Activated CD4-positive, alpha-beta T cell treated with anti-CD3 and anti-CD28 coated beads, Interleukin-2, amount 10 ng/mL, durations not matched to agents 7 days and 5 days (primary cell): ENCODE measurements around the gene IL16. TPM values are rescaled to one million over a fixed set of nuclear protein-coding genes. Genes with fewer than 3 reads are reported as not detected.

Experiments used
- CTCF ChIA-PET: fragments of 350-600 bp; sonication (Branson Sonifier 250); formaldehyde crosslinking; loops from one replicate; lab custom pipeline; 2021; ENCODE audit warnings: antibody characterized with exemption; lab: Charles Lee
- POLR2A ChIA-PET: fragments of 350-600 bp; sonication (Branson Sonifier 250); formaldehyde crosslinking; loops from one replicate; lab custom pipeline; 2021; ENCODE audit warnings: antibody characterized with exemption; lab: Charles Lee
- DNase-seq: peaks from one replicate; pipeline ENCODE4 v3.0.0-alpha.2; 2020
- H3K27ac Mint-ChIP-seq: one replicate; pipeline ENCODE4 v1.8.0; 2021; ENCODE audit warnings: mild to moderate bottlenecking, moderate library complexity, mixed read lengths
- H3K27me3 Mint-ChIP-seq: one replicate; pipeline ENCODE4 v1.8.0; 2021; ENCODE audit warnings: mixed read lengths
- H3K36me3 Mint-ChIP-seq: one replicate; pipeline ENCODE4 v1.8.0; 2021; ENCODE audit warnings: low read depth, mixed read lengths
- H3K4me1 Mint-ChIP-seq: one replicate; pipeline ENCODE4 v1.8.0; 2021; ENCODE audit warnings: mixed read lengths
- H3K4me3 Mint-ChIP-seq: one replicate; pipeline ENCODE4 v1.8.0; 2021; ENCODE audit warnings: mild to moderate bottlenecking, moderate library complexity, mixed read lengths
- H3K9me3 Mint-ChIP-seq: one replicate; pipeline ENCODE4 v1.8.0; 2021; ENCODE audit warnings: mixed read lengths
- total RNA-seq, 2 experiments: library from RNA; stranded (reverse); gene quantifications; one replicate each; pipeline ENCODE4 v1.2.3, GENCODE V29; 2021

Gene IL16
- total RNA-seq, 2 experiments from 2014 or later, result 239 to 242 TPM

DNA sequence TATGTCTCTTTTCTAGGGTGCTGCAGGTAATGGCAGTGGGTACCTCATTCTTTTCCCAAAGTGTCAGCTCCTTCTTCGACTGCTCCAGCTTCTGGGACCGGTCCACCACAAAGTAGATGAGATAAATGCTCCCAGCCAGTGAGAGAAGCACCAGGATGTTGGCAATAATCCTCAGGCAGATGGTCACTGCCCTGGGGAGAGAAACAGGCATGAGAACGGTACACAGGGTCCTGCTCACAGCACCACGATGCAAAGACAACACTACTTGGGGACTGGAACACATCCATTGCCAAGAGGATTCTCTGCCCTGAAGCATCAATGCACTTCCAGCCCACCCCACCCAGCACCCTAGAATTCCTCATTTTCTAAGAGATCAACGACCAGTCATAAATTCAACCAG is 155.0 kb downstream of the IL16 start:
- H3K9me3 Mint-ChIP-seq, result no peaks in the 10 kb centered on the region
- DNase-seq, result no peak
- H3K36me3 Mint-ChIP-seq, result no peaks in the 10 kb centered on the region
- no peaks in the 10 kb centered on the region for H3K4me1 Mint-ChIP-seq
- H3K27ac Mint-ChIP-seq, result no peak overlapping the region
- H3K27me3 Mint-ChIP-seq, result no peaks in the 10 kb centered on the region
- no peak overlapping the region for H3K4me3 Mint-ChIP-seq
- POLR2A ChIA-PET, result no interaction called here
- CTCF ChIA-PET, result no interaction called here

DNA sequence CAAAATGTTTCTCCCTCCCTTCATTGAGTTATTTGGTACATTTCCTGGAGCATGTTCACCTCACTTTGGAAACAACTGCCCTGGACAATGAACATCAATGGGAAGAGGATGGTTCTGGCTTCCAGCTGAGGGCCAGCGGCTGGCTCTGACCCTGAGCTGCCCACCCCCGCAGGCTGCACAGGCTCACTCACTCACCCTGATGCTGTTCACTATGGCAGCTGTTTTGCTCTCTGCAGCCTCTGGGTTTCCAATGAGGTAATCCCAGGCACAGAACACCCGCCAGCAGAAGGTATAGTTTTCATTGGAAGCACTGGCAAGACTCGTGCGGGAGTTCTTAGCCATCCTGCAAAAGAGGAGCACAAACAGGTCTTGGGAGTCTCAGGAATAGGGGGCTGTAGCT is 159.6 kb downstream of the IL16 start:
- POLR2A ChIA-PET, result no interaction called here
- Mint-ChIP-seq H3K27me3 (peaks cover 2% of the 10 kb centered on the region), H3K36me3 (no peaks in the 10 kb centered on the region), H3K9me3 (no peaks in the 10 kb centered on the region), H3K4me1 (no peaks in the 10 kb centered on the region), H3K27ac (no peak overlapping the region), H3K4me3 (no peak overlapping the region)
- DNase-seq, result no peak
- CTCF ChIA-PET, result interaction anchor here (1.0 kb wide), 1 partner anchor 82 kb away, joined by 3 read pairs; no protein-coding TSS in a partner anchor

DNA sequence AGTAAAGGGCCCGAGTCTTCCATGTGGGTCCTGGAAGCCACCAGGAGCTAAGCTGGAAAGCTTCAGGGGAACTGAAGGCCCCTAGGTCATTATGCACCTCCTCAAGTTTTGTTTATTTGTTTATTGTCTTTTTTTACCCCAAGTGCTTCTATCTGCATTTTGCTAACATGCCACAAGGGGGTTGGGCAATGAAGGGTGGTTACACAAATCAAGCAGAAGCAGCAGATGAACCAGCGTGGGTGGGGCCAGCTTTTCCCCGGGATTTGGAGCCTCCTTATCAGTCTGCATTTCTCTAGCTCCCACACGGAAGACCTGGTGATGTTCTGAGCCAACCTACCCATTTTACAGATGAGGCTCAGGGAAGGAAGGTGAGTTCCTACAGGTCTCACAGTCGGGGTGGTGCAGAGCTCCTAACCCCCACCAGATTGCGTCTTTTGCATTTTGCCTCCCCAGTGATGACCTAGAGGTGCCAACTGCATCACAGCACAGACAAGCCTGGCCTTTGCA is 160.6 kb downstream of the IL16 start:
- no peak for DNase-seq
- no peaks in the 10 kb centered on the region for H3K4me1 Mint-ChIP-seq
- H3K27me3 Mint-ChIP-seq, result peaks cover 2% of the 10 kb centered on the region
- H3K9me3 Mint-ChIP-seq, result no peaks in the 10 kb centered on the region
- no peaks in the 10 kb centered on the region for H3K36me3 Mint-ChIP-seq
- ChIA-PET POLR2A (no interaction called here), CTCF (interaction anchor here (1.0 kb wide), 1 partner anchor 83 kb away, joined by 3 read pairs; no protein-coding TSS in a partner anchor)
- no peak overlapping the region for H3K27ac Mint-ChIP-seq
- H3K4me3 Mint-ChIP-seq, result no peak overlapping the region

DNA sequence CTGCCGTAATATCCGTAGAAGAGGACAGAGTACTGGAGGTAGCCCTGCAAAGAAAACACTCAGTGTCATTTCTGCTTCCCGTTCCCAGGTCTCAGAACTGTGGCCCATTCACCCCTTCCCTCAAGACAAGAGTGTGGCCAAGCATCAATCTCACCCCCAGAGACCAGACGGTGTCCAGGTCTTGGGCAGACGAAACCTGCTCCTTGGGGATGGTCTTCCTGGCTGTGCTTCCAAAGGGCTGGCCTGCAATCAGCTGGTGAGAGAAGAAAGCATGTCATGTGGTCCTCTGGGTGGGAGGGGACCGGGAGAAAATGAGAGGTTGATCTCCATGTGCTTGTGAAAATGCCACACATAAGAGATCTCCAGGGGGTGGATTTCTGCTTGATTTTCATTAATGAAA is 161.6 kb downstream of the IL16 start:
- Mint-ChIP-seq H3K4me3 (no peak overlapping the region), H3K9me3 (no peaks in the 10 kb centered on the region), H3K27ac (no peak overlapping the region), H3K36me3 (no peaks in the 10 kb centered on the region), H3K27me3 (peaks cover 2% of the 10 kb centered on the region), H3K4me1 (no peaks in the 10 kb centered on the region)
- no peak for DNase-seq
- ChIA-PET POLR2A (no interaction called here), CTCF (interaction anchor here (0.5 kb wide), 1 partner anchor 37 kb away, joined by 3 read pairs; no protein-coding TSS in a partner anchor)

DNA sequence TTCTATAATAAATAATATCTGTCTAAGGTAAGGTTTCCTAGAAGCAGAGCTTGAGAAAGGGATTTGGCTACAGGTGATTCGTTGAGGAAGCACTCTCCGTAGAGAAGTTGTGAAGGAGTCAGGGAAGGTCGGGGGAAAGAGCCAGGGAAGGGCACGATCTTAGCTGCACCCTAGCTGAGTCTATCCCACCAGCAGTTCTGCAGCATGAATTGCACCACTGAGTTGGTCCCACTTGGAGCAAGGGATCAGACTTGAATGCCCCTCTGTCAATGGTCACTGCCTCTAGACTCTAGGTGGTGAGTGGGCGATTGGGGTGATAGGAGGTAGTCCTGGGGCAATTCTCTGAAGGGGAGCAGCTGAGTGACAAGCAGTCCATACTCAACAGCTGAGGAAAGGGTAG is 163.8 kb downstream of the IL16 start:
- POLR2A ChIA-PET, result no interaction called here
- peaks cover 2% of the 10 kb centered on the region for H3K27me3 Mint-ChIP-seq
- H3K4me3 Mint-ChIP-seq, result no peak overlapping the region
- no peaks in the 10 kb centered on the region for H3K9me3 Mint-ChIP-seq
- H3K4me1 Mint-ChIP-seq, result no peaks in the 10 kb centered on the region
- DNase-seq, result no peak
- H3K27ac Mint-ChIP-seq, result no peak overlapping the region
- no peaks in the 10 kb centered on the region for H3K36me3 Mint-ChIP-seq
- CTCF ChIA-PET, result interaction anchor here (0.6 kb wide), 1 partner anchor 34 kb away, joined by 3 read pairs; no protein-coding TSS in a partner anchor

DNA sequence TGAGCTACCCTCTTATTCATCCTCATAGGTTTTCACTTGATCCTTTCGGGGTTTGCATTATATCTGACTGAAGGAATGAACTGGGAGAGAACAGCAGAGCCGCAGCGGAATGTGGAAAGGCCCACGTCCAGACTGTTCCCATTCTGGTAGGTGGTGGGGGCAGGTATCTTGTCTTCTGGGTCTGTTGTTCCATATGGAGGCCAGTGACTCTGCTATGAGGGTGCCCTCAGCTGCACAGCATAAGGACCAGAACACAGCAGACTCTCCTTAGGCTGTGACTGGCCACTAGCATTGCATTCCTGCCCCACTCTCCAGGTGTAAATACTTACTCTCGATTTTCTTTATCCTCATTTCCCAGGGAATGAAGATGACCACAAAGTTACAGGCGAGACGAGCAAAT is 165.2 kb downstream of the IL16 start:
- no peak for DNase-seq
- ChIA-PET CTCF (no interaction called here), POLR2A (no interaction called here)
- Mint-ChIP-seq H3K27ac (no peak overlapping the region), H3K36me3 (no peaks in the 10 kb centered on the region), H3K4me1 (no peaks in the 10 kb centered on the region), H3K27me3 (peaks cover 2% of the 10 kb centered on the region), H3K4me3 (no peak overlapping the region), H3K9me3 (no peaks in the 10 kb centered on the region)

DNA sequence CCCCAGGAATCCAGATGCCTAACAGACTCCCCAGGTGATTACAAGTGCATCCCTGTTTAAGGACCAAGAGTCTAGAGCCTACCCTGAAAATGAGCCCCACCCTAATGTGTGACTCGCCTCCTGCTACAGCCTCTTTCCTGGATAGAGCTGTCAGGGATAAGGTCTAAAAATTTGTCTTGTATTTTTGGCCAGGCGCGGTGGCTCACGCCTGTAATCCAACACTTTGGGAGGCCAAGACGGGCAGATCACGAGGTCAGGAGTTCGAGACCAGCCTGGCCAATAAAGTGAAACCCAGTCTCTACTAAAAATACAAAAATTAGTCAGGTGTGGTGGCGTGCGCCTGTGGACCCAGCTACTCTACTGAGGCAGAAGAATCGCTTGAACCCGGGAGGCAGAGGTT is 166.1 kb downstream of the IL16 start:
- Mint-ChIP-seq H3K9me3 (no peaks in the 10 kb centered on the region), H3K36me3 (no peaks in the 10 kb centered on the region), H3K27me3 (peaks cover 2% of the 10 kb centered on the region), H3K27ac (no peak overlapping the region), H3K4me1 (no peaks in the 10 kb centered on the region), H3K4me3 (no peak overlapping the region)
- CTCF ChIA-PET, result no interaction called here
- DNase-seq, result no peak
- POLR2A ChIA-PET, result no interaction called here

DNA sequence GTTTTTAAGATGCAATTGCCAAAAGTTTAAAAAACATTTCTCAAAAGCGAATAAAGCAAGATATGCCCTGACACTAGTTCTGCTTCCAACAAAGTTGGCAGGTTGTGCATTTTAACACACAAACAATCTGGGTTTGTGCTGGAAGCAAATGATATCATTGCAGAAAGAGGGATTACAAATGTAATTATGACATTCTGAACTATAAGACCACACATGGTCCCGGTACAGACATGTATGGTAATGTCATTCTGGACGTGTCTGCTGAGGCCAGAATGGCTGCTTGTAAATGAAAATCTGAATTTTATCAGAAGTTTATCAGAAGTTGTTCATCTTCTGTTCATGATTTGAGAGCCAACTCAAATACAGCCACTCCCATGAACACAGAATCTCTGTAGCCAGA is 166.6 kb downstream of the IL16 start:
- H3K4me3 Mint-ChIP-seq, result no peak overlapping the region
- no peaks in the 10 kb centered on the region for H3K9me3 Mint-ChIP-seq
- DNase-seq, result no peak
- H3K27ac Mint-ChIP-seq, result no peak overlapping the region
- H3K36me3 Mint-ChIP-seq, result no peaks in the 10 kb centered on the region
- H3K4me1 Mint-ChIP-seq, result no peaks in the 10 kb centered on the region
- peaks cover 2% of the 10 kb centered on the region for H3K27me3 Mint-ChIP-seq
- POLR2A ChIA-PET, result no interaction called here
- CTCF ChIA-PET, result no interaction called here

Other genes with a start within 250 kb of the IL16 start
- gene MESD, start 207.1 kb upstream of the IL16 start, total RNA-seq, result 10 to 100 TPM; 34.0 to 34.3 TPM
- gene TLNRD1, start 196.0 kb upstream of the IL16 start, total RNA-seq, result 10 to 100 TPM; 28.6 to 34.2 TPM
- not detected for gene CFAP161, start 62.6 kb upstream of the IL16 start, total RNA-seq
- gene STARD5, start 127.3 kb downstream of the IL16 start, total RNA-seq, result 1 to 10 TPM; 5.4 to 5.7 TPM
- not detected for gene TMC3, start 177.3 kb downstream of the IL16 start, total RNA-seq